Endothelial cell (in vitro differentiated cells): Measurements from ENCODE around the gene TSEN54. TPM values are rescaled to one million over a fixed set of nuclear protein-coding genes. Genes with fewer than 3 reads are reported as not detected.

Source experiments
- DNase-seq: peaks from one replicate; pipeline ENCODE4 v3.0.0; 2021; ENCODE audit warnings: low spot score
- H3K27ac Mint-ChIP-seq: one replicate; pipeline ENCODE4 v1.8.0; 2021; ENCODE audit warnings: mixed read lengths, inconsistent platforms; ENCODE audit not compliant: unreplicated experiment
- H3K27me3 Mint-ChIP-seq: one replicate; pipeline ENCODE4 v1.8.0; 2021; ENCODE audit warnings: mild to moderate bottlenecking, moderate library complexity, mixed read lengths, inconsistent platforms; ENCODE audit not compliant: unreplicated experiment
- H3K36me3 Mint-ChIP-seq: one replicate; pipeline ENCODE4 v1.8.0; 2021; ENCODE audit warnings: mild to moderate bottlenecking, low read depth, mixed read lengths, inconsistent platforms; ENCODE audit not compliant: unreplicated experiment
- H3K4me1 Mint-ChIP-seq: one replicate; pipeline ENCODE4 v1.8.0; 2021; ENCODE audit warnings: mild to moderate bottlenecking, mixed read lengths, inconsistent platforms; ENCODE audit not compliant: unreplicated experiment
- H3K4me3 Mint-ChIP-seq: one replicate; pipeline ENCODE4 v1.8.0; 2021; ENCODE audit warnings: mild to moderate bottlenecking, mixed read lengths, inconsistent platforms; ENCODE audit not compliant: unreplicated experiment
- H3K9me3 Mint-ChIP-seq: one replicate; pipeline ENCODE4 v1.8.0; 2021; ENCODE audit warnings: mixed read lengths, inconsistent platforms; ENCODE audit not compliant: unreplicated experiment
- total RNA-seq: library from RNA; stranded (reverse); fragmentation: NEBNext Ultra II Directional; extraction: Animal tissue kit (Norgen Biotek cat#: 25700); gene quantifications from one replicate; pipeline ENCODE4 v1.2.1, GENCODE V29; 2021; ENCODE audit not compliant: unreplicated experiment
- TF ChIP-seq, protein P1 (sequence below): fragments of 200-600 bp; sonication (generic); IDR thresholded peaks from one replicate; pipeline ENCODE4 v1.5.0; 2021; ENCODE audit warnings: antibody characterized with exemption; ENCODE audit not compliant: unreplicated experiment

Gene TSEN54
- total RNA-seq, 1 donor from 2014 or later, result 18.8 TPM

DNA sequence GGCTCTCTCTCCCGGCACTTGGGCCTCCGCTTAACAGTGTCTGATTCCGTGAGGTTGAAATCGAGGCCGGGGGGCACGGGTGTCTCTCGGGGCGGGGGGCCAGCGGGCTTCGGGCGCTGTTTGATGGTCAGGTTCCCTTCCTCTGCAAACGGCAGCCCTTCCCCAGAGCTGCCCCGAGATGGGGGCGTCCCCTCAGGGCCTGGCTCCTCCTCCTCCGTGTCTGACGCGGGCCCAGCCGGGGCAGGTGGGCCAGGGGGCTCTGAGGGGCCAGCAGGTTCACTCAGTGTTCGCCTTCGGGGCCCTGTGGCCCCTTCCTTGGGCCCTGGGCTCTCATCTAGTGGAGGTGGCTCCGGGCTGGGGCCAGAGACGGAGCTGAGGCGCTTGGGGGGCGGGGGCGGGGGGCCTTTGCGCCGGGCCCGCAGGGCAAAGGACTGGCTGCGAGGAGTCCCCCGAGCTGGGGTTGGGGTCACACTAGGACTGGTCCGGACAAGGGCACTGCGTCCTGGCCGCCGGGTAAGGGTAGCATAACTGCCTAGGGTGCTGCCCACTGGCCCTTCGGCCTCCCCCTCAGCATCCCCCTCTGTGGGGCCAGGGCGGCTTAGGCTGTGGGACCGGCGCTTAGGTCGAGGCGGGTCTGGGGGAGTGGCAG, 14.1 kb upstream of the TSEN54 start:
- DNase-seq, result no peak
- Mint-ChIP-seq H3K36me3 (peaks cover 14% of the 10 kb centered on the region), H3K27me3 (peaks cover 13% of the 10 kb centered on the region), H3K4me3 (no peak overlapping the region), H3K27ac (no peak overlapping the region), H3K4me1 (peaks cover 14% of the 10 kb centered on the region), H3K9me3 (no peaks in the 10 kb centered on the region)
- TF ChIP-seq, protein P1, sequence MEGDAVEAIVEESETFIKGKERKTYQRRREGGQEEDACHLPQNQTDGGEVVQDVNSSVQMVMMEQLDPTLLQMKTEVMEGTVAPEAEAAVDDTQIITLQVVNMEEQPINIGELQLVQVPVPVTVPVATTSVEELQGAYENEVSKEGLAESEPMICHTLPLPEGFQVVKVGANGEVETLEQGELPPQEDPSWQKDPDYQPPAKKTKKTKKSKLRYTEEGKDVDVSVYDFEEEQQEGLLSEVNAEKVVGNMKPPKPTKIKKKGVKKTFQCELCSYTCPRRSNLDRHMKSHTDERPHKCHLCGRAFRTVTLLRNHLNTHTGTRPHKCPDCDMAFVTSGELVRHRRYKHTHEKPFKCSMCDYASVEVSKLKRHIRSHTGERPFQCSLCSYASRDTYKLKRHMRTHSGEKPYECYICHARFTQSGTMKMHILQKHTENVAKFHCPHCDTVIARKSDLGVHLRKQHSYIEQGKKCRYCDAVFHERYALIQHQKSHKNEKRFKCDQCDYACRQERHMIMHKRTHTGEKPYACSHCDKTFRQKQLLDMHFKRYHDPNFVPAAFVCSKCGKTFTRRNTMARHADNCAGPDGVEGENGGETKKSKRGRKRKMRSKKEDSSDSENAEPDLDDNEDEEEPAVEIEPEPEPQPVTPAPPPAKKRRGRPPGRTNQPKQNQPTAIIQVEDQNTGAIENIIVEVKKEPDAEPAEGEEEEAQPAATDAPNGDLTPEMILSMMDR, result no peak

DNA sequence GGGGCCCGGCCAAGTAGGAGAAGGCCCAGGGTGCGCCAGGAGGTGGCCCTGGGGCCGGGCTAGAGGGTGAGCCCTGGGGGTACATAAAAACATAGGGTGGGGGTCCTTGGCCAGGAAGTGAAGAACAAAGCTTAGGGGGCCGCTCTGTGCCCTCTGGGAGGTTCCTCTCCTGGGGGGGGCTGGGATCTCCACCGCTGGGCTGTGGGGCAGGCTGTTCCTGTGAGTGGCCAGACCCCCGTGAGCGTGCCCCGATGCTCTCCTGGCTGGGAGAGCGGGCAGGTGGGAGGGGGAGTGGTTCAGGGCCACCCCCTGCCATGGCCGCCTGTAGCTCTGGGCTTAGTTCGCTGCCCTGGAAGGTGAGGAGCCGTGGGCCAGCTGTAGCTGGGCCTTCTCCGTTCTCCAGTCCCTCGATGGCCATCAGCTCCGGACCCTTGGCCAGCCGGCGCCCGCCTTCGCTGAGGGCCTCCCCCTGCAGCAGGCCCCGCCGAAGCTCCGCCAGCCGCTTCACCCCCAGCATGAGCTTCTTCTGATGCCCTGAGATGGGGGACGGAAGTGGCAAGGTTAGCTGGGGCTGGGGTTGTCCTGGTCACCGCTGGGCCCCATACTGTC, 13.5 kb upstream of the TSEN54 start:
- no peak for DNase-seq
- no peaks in the 10 kb centered on the region for H3K9me3 Mint-ChIP-seq
- peaks cover 8% of the 10 kb centered on the region for H3K4me1 Mint-ChIP-seq
- peaks cover 9% of the 10 kb centered on the region for H3K36me3 Mint-ChIP-seq
- H3K27ac Mint-ChIP-seq, result no peak overlapping the region
- TF ChIP-seq, protein P1, result no peak
- H3K4me3 Mint-ChIP-seq, result no peak overlapping the region
- peaks cover 12% of the 10 kb centered on the region for H3K27me3 Mint-ChIP-seq

DNA sequence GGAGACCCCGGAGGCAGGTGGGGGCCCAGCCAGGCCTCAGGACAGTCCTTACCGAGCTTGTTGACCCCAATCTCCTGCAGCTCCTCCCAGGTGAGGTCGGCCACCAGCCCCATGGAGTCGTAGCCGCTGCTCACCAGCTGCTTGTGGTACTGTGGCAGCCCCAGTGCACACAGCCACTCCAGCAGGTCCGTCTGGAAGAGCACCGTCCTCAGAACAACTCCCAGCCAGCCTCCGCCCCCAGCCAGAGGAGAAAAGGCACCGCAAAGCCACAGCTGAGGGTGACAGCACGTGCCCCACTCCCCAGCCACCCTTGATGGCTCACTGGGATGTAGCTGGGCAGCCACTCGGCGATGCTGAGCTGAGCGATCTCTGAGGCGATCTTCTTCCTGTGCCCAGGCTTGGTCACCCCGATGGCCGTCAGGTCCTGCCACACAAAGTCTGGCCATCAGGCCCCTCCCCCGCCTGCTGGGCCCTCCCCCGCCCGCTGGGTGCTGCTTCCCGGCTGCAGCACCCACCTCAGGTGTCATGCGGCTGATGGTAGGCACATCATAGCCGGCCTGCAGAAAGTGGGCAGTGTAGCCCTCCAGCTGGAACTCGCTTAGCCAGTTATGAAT, 12.9 kb upstream of the TSEN54 start:
- Mint-ChIP-seq H3K9me3 (no peaks in the 10 kb centered on the region), H3K4me1 (peaks cover 2% of the 10 kb centered on the region), H3K27ac (no peak overlapping the region), H3K27me3 (peaks cover 12% of the 10 kb centered on the region), H3K4me3 (no peak overlapping the region), H3K36me3 (peaks cover 9% of the 10 kb centered on the region)
- TF ChIP-seq, protein P1, result no peak
- DNase-seq, result no peak

DNA sequence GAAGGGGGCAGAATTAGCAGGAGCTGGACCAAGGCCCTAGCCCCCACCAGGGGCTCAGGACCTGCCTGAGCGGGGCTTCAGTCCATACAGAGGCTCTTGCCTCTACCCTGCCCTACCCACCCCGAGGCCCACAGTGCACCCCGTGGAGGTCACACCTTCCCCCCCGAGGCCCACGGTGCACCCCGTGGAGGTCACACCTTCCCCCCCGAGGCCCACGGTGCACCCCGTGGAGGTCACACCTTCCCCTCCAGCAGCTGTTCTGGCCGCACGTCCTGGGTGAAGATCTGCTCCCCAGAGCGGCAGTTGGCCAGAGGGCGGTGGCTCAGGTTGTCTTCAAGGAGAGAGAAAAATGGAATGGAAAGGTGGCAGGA, 12.4 kb upstream of the TSEN54 start:
- H3K9me3 Mint-ChIP-seq, result no peaks in the 10 kb centered on the region
- H3K27ac Mint-ChIP-seq, result no peak overlapping the region
- TF ChIP-seq, protein P1, result no peak
- DNase-seq, result no peak
- peaks cover 9% of the 10 kb centered on the region for H3K36me3 Mint-ChIP-seq
- H3K4me1 Mint-ChIP-seq, result no peaks in the 10 kb centered on the region
- H3K27me3 Mint-ChIP-seq, result peaks cover 15% of the 10 kb centered on the region
- H3K4me3 Mint-ChIP-seq, result no peak overlapping the region
